Subcutaneous adipose tissue (tissue), 4 donors: ENCODE measurements around the gene CTSL. TPM values are rescaled to one million over a fixed set of nuclear protein-coding genes. Genes with fewer than 3 reads are reported as not detected.

Experiments used
- total RNA-seq, 4 donors: library from RNA; depleted of rRNA; stranded (reverse); fragments of >200 nt; gene quantifications; one replicate each; pipeline ENCODE4 v1.1.0, GENCODE V29; 2016
- TF ChIP-seq, protein P1 (sequence below): fragments of 450-650 bp; IDR thresholded peaks from one replicate; pipeline ENCODE4 v1.5.1; 2016; ENCODE audit warnings: low read depth, mild to moderate bottlenecking, control low read depth, antibody characterized with exemption, moderate library complexity

The CTSL gene
- 100 to 1,000 TPM; 113 to 460 (median 173) TPM for total RNA-seq

GRCh38 chr9:87725900-87726709 lies at the start of gene CTSL:
Gene CTSL (plus strand): TSS chr9:87726119. CDS start chr9:87727604, 1,485 bp downstream.
- TF ChIP-seq, protein P1, sequence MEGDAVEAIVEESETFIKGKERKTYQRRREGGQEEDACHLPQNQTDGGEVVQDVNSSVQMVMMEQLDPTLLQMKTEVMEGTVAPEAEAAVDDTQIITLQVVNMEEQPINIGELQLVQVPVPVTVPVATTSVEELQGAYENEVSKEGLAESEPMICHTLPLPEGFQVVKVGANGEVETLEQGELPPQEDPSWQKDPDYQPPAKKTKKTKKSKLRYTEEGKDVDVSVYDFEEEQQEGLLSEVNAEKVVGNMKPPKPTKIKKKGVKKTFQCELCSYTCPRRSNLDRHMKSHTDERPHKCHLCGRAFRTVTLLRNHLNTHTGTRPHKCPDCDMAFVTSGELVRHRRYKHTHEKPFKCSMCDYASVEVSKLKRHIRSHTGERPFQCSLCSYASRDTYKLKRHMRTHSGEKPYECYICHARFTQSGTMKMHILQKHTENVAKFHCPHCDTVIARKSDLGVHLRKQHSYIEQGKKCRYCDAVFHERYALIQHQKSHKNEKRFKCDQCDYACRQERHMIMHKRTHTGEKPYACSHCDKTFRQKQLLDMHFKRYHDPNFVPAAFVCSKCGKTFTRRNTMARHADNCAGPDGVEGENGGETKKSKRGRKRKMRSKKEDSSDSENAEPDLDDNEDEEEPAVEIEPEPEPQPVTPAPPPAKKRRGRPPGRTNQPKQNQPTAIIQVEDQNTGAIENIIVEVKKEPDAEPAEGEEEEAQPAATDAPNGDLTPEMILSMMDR, result no peak

- TF ChIP-seq, protein P1, result no peak
Observed at GRCh38 chr9:87676976-87677775, 48.7 kb upstream of the CTSL start.

GRCh38 chr9:87677776-87678587 lies 47.9 kb upstream of the CTSL start:
- TF ChIP-seq, protein P1, result no peak

- TF ChIP-seq, protein P1, result no peak
Observed at GRCh38 chr9:87678650-87679355, 47.1 kb upstream of the CTSL start.

- TF ChIP-seq, protein P1, result no peak
Observed at GRCh38 chr9:87681271-87682061, 44.5 kb upstream of the CTSL start.

DNA sequence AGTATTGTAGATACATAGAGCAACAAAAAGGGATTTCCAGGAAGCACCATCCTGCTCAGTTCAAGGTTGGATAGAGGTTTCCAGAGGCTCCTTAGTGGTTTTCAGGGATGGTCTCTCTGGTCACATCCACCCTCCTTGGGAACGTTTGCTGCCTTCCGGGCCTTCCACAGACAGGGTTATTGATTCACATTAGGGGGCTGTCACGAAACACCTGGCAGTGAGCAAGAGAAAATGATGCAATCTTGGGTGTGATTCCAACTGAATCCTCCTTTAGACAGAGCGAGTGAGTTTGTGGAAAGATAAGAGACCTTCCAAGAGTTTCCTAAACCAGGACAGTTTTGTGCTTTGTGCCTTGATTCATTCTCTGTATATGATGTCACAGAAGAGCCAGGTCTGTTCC lies 43.8 kb upstream of the CTSL start:
- TF ChIP-seq, protein P1, result no peak
